HTR-8/SVneo (cell line): ENCODE results near the gene KRT71.
A peak's percentile ranks its signal among the peaks of the same experiment; 100 is the strongest.
"Not testable (repeated sequence)": the region's sequence is repeated elsewhere in the genome, so short reads cannot be mapped to it uniquely, and the experiment has no call there.

Experiments used
- DNase-seq: peaks from one replicate; pipeline ENCODE4 v3.0.0; 2011; ENCODE audit warnings: low spot score, mixed read lengths; ENCODE audit not compliant: insufficient read length
- FAIRE-seq: peaks from 2 replicates; lab custom pipeline; 2011; peaks lifted over from hg19 to GRCh38; lab: Jason Lieb, UNC

The KRT71 gene

DNA sequence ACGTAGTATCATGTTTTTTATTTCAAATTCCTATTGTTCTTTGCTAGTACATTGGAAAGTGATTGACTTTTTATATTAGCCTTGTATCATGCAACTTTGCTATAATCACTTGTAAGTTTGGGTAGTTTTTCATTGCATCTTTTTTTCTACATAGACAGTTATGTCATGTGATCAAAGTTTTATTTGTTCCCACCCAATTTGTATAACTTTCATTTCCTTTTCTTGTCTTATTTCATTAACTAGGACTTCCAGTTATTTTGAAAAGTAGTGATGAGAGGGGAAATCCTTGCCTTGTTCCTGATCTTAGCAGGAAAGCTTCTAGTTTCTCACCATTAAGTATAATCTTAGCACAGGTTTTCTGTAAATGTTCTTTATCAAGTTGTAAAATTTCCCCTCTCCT, 50.1 kb downstream of the KRT71 start:
- DNase-seq (no peak), FAIRE-seq (no peak)

- FAIRE-seq (no peak), DNase-seq (no peak)
Observed at GRCh38 chr12:52501490-52501889, 51.5 kb downstream of the KRT71 start.

- not testable (repeated sequence) for DNase-seq, FAIRE-seq
Observed at GRCh38 chr12:52500574-52500973, 52.4 kb downstream of the KRT71 start.

- FAIRE-seq, result no peak
- DNase-seq, result no peak
Observed at GRCh38 chr12:52499806-52500560, 53.0 kb downstream of the KRT71 start.

- DNase-seq (no peak), FAIRE-seq (no peak)
Observed at GRCh38 chr12:52498946-52499345, 54.0 kb downstream of the KRT71 start.

GRCh38 chr12:52497975-52498374, 55.0 kb downstream of the KRT71 start:
- DNase-seq (no peak), FAIRE-seq (no peak)

DNA sequence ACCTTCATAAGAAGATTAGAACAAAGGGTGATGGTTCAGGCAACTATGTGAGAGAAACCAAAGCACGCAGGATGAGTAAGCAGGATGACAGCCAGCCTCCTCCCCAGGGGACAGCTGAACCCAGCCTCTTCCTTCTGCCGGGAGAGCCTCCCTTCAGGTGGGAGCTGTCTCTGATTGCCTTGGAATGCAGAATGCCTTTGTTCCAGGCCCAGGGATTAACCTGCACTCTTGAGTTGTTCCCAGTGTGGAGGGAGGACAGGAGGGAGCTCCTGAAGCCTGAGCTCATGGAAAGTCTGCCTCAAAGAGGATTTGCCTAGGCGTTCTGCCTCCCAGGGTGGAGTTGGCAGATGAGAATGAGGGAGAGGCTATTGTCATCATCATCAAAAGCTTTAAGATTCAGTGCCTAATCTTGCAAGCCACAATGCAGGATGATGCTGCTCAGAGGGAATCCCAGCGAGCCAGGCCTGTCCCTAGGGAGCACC, 56.3 kb downstream of the KRT71 start:
- peak; percentile 45 for DNase-seq
- FAIRE-seq, result peak; percentile 33

DNA sequence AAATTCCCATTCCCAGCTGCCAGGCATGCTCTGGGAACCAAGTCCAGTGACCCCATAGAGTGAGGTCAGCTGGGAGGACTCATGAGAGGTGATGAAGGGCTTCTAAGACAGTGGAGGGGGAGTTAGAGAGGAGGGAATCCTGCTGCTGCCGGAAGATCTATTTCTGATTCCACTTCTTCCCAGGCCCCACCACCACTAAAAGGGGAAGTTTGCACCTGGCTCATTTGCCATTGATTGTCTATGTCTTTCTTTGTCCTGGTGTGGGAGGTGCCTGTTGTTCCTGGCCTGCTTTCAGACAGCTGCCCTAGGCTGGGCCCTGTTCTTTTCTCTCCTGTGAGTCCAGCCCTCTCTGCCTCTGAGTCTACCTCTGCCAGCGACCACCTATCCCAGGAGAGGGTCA, 56.9 kb downstream of the KRT71 start:
- DNase-seq, result no peak
- no peak for FAIRE-seq

DNA sequence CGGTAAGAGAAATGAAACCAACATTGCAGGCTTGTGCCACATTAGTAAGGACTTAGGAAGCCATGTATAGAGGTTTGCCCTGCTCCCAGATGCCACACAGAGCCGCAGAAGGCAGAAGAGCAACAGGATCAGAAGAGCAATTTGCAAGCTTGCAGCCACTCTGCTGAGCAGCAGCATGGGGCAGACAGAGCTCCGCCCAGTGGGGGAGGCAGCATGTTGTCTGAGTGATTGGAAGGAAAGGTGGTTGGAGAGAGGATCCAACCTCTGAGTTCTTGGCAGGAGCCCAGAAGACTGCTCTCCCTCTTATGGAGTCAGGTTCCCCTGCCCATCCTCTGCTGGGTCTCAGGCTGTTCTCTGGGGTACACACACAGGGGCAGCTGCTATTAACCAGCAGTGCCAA, 57.6 kb downstream of the KRT71 start:
- DNase-seq, result peak; percentile 15
- FAIRE-seq, result no peak

DNA sequence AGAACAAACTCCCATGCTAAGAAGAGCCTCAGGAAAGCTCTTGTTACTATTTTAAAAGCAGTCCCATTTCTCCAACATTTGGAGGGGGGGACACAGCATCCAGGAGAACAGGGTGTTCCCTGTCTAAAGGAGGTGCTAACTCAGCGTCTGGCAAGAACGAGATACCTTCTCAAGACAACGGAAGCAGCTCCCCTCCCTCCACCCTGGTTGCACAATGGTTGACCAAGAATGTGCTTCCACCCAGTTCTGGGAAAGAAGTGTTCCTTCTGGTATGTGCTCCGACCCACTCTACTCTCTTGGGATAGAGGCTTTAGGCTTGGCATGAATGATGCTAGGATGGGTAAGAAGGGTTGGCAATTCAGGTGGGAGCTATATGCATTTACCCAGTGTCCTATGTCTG, 58.4 kb downstream of the KRT71 start:
- FAIRE-seq (no peak), DNase-seq (no peak)

DNA sequence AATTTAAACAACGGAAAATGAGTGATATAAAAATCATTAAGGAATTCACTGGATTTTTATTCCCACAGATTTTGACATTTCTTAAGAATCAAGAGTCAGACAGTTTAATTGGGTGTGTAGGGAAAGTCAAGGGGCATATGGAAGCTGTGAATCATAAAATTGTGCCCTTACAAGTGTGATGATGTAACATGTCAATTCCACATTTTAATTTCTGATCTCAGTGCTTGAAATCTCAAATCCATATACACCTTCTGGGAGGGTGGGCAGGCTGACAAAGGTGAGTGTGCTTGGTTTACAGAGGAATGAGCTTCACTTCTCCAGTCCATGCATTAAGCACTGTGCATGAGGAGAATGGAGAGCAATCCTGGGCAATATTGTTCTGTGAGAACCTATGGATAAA, 58.8 kb downstream of the KRT71 start:
- FAIRE-seq, result no peak
- DNase-seq, result no peak
